KMS-11 (cell line): ENCODE data around the gene P2RY11.

Experiments used
- H2AFZ ChIP-seq: fragments of 200-600 bp; sonication (generic); 2 replicates; pipeline ENCODE4 v1.6.1; 2016; ENCODE audit warnings: antibody characterized with exemption, mixed run types, low read depth
- H3K27ac ChIP-seq: fragments of 200-600 bp; sonication (generic); 2 replicates; pipeline ENCODE4 v1.6.1; 2016; ENCODE audit warnings: mild to moderate bottlenecking, mixed run types
- H3K27me3 ChIP-seq: fragments of 200-600 bp; sonication (generic); 2 replicates; pipeline ENCODE4 v1.6.1; 2017; ENCODE audit warnings: mild to moderate bottlenecking, low read depth, mixed run types, moderate library complexity; ENCODE audit not compliant: insufficient read depth
- H3K36me3 ChIP-seq: fragments of 200-600 bp; sonication (generic); 2 replicates; pipeline ENCODE4 v1.6.1; 2017; ENCODE audit warnings: mild to moderate bottlenecking, mixed run types; ENCODE audit not compliant: insufficient read depth
- H3K4me1 ChIP-seq: fragments of 200-600 bp; sonication (generic); 2 replicates; pipeline ENCODE4 v1.6.1; 2016; ENCODE audit warnings: mild to moderate bottlenecking, low read depth, mixed run types; ENCODE audit not compliant: poor library complexity, severe bottlenecking
- H3K4me2 ChIP-seq: fragments of 200-600 bp; sonication (generic); 2 replicates; pipeline ENCODE4 v1.7.0; 2016; ENCODE audit warnings: mild to moderate bottlenecking, mixed run types
- H3K4me3 ChIP-seq: fragments of 200-600 bp; sonication (generic); IDR thresholded peaks from 2 replicates; pipeline ENCODE4 v1.6.1; 2017; ENCODE audit warnings: low read depth, low read length, mixed read lengths; ENCODE audit not compliant: insufficient read depth
- H3K79me2 ChIP-seq: fragments of 200-600 bp; sonication (generic); 2 replicates; pipeline ENCODE4 v1.6.1; 2016; ENCODE audit warnings: low read depth, mixed run types; ENCODE audit not compliant: insufficient read depth
- H3K9ac ChIP-seq: fragments of 200-600 bp; sonication (generic); 2 replicates; pipeline ENCODE4 v1.6.1; 2016; ENCODE audit warnings: mild to moderate bottlenecking, mixed run types
- H4K20me1 ChIP-seq: fragments of 200-600 bp; sonication (generic); 2 replicates; pipeline ENCODE4 v1.6.1; 2016; ENCODE audit warnings: mild to moderate bottlenecking, mixed run types; ENCODE audit not compliant: insufficient read depth
- TF ChIP-seq, protein P1 (sequence below): fragments of 200-600 bp; sonication (generic); conservative IDR thresholded peaks from 2 replicates; pipeline ENCODE4 v1.6.1; 2017; ENCODE audit warnings: low read depth, mild to moderate bottlenecking, antibody characterized with exemption, low read length, moderate library complexity, mixed read lengths

The P2RY11 gene

DNA sequence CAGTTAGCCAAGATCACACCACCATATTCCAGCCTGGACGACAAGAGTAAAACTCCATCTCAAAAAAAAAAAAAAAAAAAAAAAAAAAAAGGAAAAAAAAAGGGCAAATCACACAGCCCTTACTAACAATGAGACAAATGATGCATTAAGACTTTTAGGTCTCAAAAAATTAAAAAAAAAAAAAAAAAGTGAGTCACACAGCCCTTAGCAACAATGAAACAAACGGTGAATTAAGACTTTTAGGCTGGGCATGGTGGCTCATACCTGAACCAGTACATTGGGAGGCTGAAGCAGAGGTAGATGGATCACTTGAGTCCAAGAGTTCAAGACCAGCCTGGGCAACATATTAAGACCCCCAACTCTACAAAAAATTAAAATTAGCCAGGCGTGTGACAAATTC lies 40.6 kb downstream of the P2RY11 start:
- Histone ChIP-seq H3K36me3 (peaks cover 17% of the 10 kb centered on the region; the same call in 1 of the 2 replicates), H3K9ac (no peak overlapping the region), H3K79me2 (no peaks in the 10 kb centered on the region), H3K4me2 (no peak overlapping the region), H2AFZ (no peak overlapping the region), H3K4me1 (no peaks in the 10 kb centered on the region), H3K27me3 (no peaks in the 10 kb centered on the region), H4K20me1 (no peaks in the 10 kb centered on the region), H3K27ac (no peak overlapping the region), H3K4me3 (no peak overlapping the region)
- TF ChIP-seq, protein P1, sequence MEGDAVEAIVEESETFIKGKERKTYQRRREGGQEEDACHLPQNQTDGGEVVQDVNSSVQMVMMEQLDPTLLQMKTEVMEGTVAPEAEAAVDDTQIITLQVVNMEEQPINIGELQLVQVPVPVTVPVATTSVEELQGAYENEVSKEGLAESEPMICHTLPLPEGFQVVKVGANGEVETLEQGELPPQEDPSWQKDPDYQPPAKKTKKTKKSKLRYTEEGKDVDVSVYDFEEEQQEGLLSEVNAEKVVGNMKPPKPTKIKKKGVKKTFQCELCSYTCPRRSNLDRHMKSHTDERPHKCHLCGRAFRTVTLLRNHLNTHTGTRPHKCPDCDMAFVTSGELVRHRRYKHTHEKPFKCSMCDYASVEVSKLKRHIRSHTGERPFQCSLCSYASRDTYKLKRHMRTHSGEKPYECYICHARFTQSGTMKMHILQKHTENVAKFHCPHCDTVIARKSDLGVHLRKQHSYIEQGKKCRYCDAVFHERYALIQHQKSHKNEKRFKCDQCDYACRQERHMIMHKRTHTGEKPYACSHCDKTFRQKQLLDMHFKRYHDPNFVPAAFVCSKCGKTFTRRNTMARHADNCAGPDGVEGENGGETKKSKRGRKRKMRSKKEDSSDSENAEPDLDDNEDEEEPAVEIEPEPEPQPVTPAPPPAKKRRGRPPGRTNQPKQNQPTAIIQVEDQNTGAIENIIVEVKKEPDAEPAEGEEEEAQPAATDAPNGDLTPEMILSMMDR: no peak

DNA sequence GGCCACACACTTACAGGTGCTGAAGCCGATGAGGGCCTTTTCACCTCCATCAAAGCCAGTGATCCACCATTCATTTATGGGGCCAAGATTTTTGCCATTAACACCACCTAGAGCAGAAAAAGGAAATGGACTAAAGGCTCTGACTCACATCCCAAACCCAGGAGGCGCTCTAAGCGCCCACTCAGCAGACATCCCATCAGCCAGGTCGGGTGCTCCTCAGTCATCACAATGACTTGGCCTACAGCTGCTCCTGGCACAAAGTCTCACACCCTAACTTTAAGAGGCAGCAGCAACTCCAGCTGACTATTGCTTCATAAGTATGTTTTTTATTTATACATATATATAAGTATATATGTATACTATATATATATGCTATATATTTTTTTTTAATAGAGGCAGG lies 44.3 kb downstream of the P2RY11 start:
- no peaks in the 10 kb centered on the region for H3K79me2 ChIP-seq
- H3K27ac ChIP-seq: no peak overlapping the region
- H3K27me3 ChIP-seq: no peaks in the 10 kb centered on the region
- H3K4me1 ChIP-seq: no peaks in the 10 kb centered on the region
- no peak overlapping the region for H2AFZ ChIP-seq
- H3K9ac ChIP-seq: no peak overlapping the region
- no peak overlapping the region for H3K4me3 ChIP-seq
- TF ChIP-seq, protein P1: no peak
- no peaks in the 10 kb centered on the region for H4K20me1 ChIP-seq
- peaks cover 29% of the 10 kb centered on the region; the same call in 1 of the 2 replicates for H3K36me3 ChIP-seq
- H3K4me2 ChIP-seq: no peak overlapping the region

DNA sequence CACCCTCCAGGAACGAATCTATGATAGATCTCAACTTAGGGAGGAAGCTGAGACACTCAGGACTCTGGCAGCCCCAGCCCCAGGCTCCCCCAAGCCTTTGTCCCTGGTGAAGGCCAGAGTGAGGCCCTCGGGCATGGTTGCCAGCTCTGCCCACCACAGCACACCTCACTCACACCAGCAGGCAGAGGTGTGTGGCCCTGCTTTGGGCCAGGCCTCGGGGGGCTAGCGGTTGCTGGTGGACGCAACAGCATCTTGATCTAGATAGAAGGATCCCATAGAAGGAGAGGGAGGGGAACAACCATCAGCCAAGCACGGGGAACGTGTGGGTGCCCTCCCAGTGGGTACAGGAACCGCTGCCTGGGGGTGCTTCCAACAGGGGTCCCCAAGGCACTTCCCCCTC lies 46.6 kb downstream of the P2RY11 start:
- Histone ChIP-seq H3K79me2 (no peaks in the 10 kb centered on the region), H3K36me3 (peaks cover 32% of the 10 kb centered on the region; the same call in 1 of the 2 replicates), H3K9ac (no peak overlapping the region), H2AFZ (no peak overlapping the region), H3K4me3 (no peak overlapping the region), H3K27ac (no peak overlapping the region), H3K4me1 (no peaks in the 10 kb centered on the region), H4K20me1 (no peaks in the 10 kb centered on the region), H3K4me2 (no peak overlapping the region), H3K27me3 (no peaks in the 10 kb centered on the region)
- TF ChIP-seq, protein P1: no peak

DNA sequence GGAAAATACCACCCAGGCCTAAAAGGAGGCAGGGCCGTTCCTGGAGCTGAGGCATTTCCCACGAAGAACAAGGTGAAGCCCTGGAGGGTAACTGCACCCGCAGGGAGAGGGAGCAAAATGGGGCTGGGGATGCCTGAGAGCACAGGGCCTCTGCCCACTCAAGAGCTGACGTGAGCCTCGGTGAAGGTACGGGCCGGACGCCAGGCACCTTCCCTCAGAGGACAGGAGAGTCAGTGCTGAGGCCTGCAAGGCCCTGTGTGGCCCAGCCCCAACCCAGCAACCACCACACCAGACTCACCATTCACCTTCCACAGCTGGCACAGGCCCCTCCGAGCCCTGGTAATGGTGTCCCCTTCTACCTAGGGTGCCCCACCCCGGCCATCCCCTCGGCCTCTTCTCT lies 47.0 kb downstream of the P2RY11 start:
- Histone ChIP-seq H3K4me1 (no peaks in the 10 kb centered on the region), H3K4me2 (no peak overlapping the region), H2AFZ (no peak overlapping the region), H3K36me3 (peaks cover 32% of the 10 kb centered on the region; the same call in 1 of the 2 replicates), H3K9ac (no peak overlapping the region), H3K79me2 (no peaks in the 10 kb centered on the region), H3K27ac (no peak overlapping the region), H4K20me1 (no peaks in the 10 kb centered on the region), H3K4me3 (no peak overlapping the region), H3K27me3 (no peaks in the 10 kb centered on the region)
- TF ChIP-seq, protein P1: no peak
